BE2C (cell line): ENCODE data around the gene ELANE. TPM values are rescaled to one million over a fixed set of nuclear protein-coding genes. Genes with fewer than 3 reads are reported as not detected.

Experiments
- DNase-seq: peaks from one replicate; pipeline ENCODE4 v3.0.0-alpha.2; 2020
- H3K27me3 ChIP-seq: fragments of 250-450 bp; sonication (Bioruptor Pico); 2 replicates; pipeline ENCODE4 v1.5.1; 2020; ENCODE audit warnings: mild to moderate bottlenecking
- H3K36me3 ChIP-seq: fragments of 250-450 bp; sonication (Bioruptor Pico); 2 replicates; pipeline ENCODE4 v1.5.1; 2020; ENCODE audit warnings: mild to moderate bottlenecking
- H3K4me1 ChIP-seq: fragments of 250-450 bp; sonication (Bioruptor Pico); 2 replicates; pipeline ENCODE4 v1.5.1; 2020
- H3K4me3 ChIP-seq: 2 replicates; pipeline ENCODE4 v1.5.1; 2011; ENCODE audit warnings: low read depth, low read length
- H3K9me3 ChIP-seq: fragments of 250-450 bp; sonication (Bioruptor Pico); 2 replicates; pipeline ENCODE4 v1.5.1; 2020
- CTCF ChIP-seq: IDR thresholded peaks from 2 replicates; pipeline ENCODE4 v1.5.1; 2012; ENCODE audit warnings: mild to moderate bottlenecking, low read depth, low read length
- polyA plus RNA-seq: library from polyadenylated mRNA; unstranded; fragments of >200 nt; gene quantifications from one replicate; pipeline ENCODE4 v1.2.1, GENCODE V29; 2012; ENCODE audit warnings: low read depth, missing spikeins; ENCODE audit not compliant: insufficient read length, insufficient read depth

ELANE gene
- polyA plus RNA-seq, result not detected

GRCh38 chr19:852136-853013, at the start of gene ELANE:
TSS of gene ELANE (plus strand) at chr19:852303. CDS start at chr19:852329, 26 bp downstream.
- no peak for DNase-seq
- no peaks in the 10 kb centered on the region for H3K9me3 ChIP-seq

GRCh38 chr19:802498-803098, 49.5 kb upstream of the ELANE start:
- no peaks in the 10 kb centered on the region for H3K9me3 ChIP-seq
- no peak for TF ChIP-seq CTCF
- H3K4me1 ChIP-seq, result peaks cover 32% of the 10 kb centered on the region
- peak overlapping the region; percentile 96 for H3K4me3 ChIP-seq
- H3K36me3 ChIP-seq, result peaks cover 97% of the 10 kb centered on the region
- no peak for DNase-seq
- no peaks in the 10 kb centered on the region for H3K27me3 ChIP-seq

More at GRCh38 chr19:852136-853013, at the start of gene ELANE:
- no peak for TF ChIP-seq CTCF
- Histone ChIP-seq H3K27me3 (peaks cover 45% of the 10 kb centered on the region), H3K4me3 (no peak within 1 kb of the TSS), H3K36me3 (no peaks in the 10 kb centered on the region), H3K4me1 (no peaks in the 10 kb centered on the region)

- H3K4me1 ChIP-seq, result peaks cover 32% of the 10 kb centered on the region
- peaks cover 100% of the 10 kb centered on the region for H3K36me3 ChIP-seq
- H3K27me3 ChIP-seq, result no peaks in the 10 kb centered on the region
- no peak for TF ChIP-seq CTCF
- DNase-seq, result no peak
- H3K4me3 ChIP-seq, result peak overlapping the region; percentile 19; the same call in 1 of the 2 replicates
- H3K9me3 ChIP-seq, result no peaks in the 10 kb centered on the region
Observed at GRCh38 chr19:803099-803561, 49.0 kb upstream of the ELANE start.

- TF ChIP-seq CTCF, result no peak
- H3K9me3 ChIP-seq, result no peaks in the 10 kb centered on the region
- DNase-seq, result no peak
- H3K36me3 ChIP-seq, result peaks cover 98% of the 10 kb centered on the region
- H3K4me3 ChIP-seq, result no peak overlapping the region
- no peaks in the 10 kb centered on the region for H3K27me3 ChIP-seq
- H3K4me1 ChIP-seq, result peaks cover 32% of the 10 kb centered on the region
Observed at GRCh38 chr19:803686-804418, 48.3 kb upstream of the ELANE start.

- Histone ChIP-seq H3K9me3 (no peaks in the 10 kb centered on the region), H3K36me3 (peaks cover 98% of the 10 kb centered on the region), H3K4me1 (peaks cover 32% of the 10 kb centered on the region), H3K27me3 (no peaks in the 10 kb centered on the region), H3K4me3 (no peak overlapping the region)
- DNase-seq, result no peak
- no peak for TF ChIP-seq CTCF
Observed at GRCh38 chr19:804419-805165, 47.5 kb upstream of the ELANE start.
